GM18951 (cell line): ENCODE measurements around the gene EVC.

ENCODE experiments used
- POLR2A ChIP-seq: IDR thresholded peaks from 4 replicates; pipeline ENCODE4 v1.6.1; 2011; ENCODE audit warnings: mild to moderate bottlenecking; ENCODE audit not compliant: insufficient read length, insufficient read depth; ENCODE audit errors: extremely low read depth
- in situ Hi-C: fragments of 300-500 bp; cut with MboI; formaldehyde crosslinking; loops from one replicate; pipeline ENCODE4 v1.12.0; 2022; ENCODE audit warnings: low sequenced_read_pairs, mixed read lengths, inconsistent platforms; ENCODE audit not compliant: unreplicated experiment

The EVC gene

GRCh38 chr4:5760246-5760645, 49.2 kb downstream of the EVC start:
- no peak for TF ChIP-seq POLR2A
- in situ Hi-C loops: no loop called here

GRCh38 chr4:5760936-5761480, 50.0 kb downstream of the EVC start:
- TF ChIP-seq POLR2A: no peak
- in situ Hi-C loops: no loop called here

GRCh38 chr4:5770051-5770450, 59.0 kb downstream of the EVC start:
- in situ Hi-C loops: no loop called here
- TF ChIP-seq POLR2A: no peak

- TF ChIP-seq POLR2A: no peak
- in situ Hi-C loops: no loop called here
These were observed 61.7 kb downstream of the EVC start for GRCh38 chr4:5772528-5773270.

GRCh38 chr4:5773271-5773555, 62.2 kb downstream of the EVC start:
- TF ChIP-seq POLR2A: no peak
- in situ Hi-C loops: no loop called here

GRCh38 chr4:5774416-5775036, 63.5 kb downstream of the EVC start:
- in situ Hi-C loops: no loop called here

GRCh38 chr4:5776510-5776909, 65.5 kb downstream of the EVC start:
- no peak for TF ChIP-seq POLR2A
- in situ Hi-C loops: no loop called here

More at GRCh38 chr4:5774416-5775036, 63.5 kb downstream of the EVC start:
- TF ChIP-seq POLR2A: no peak

- no peak for TF ChIP-seq POLR2A
- in situ Hi-C loops: no loop called here
These were observed 70.0 kb downstream of the EVC start for GRCh38 chr4:5780831-5781480.

- in situ Hi-C loops: no loop called here
- TF ChIP-seq POLR2A: no peak
These were observed 70.7 kb downstream of the EVC start for GRCh38 chr4:5781691-5782090.

GRCh38 chr4:5782829-5783476, 72.0 kb downstream of the EVC start:
- TF ChIP-seq POLR2A: no peak
- in situ Hi-C loops: no loop called here

GRCh38 chr4:5783486-5783885, 72.5 kb downstream of the EVC start:
- in situ Hi-C loops: no loop called here
- no peak for TF ChIP-seq POLR2A

- no peak for TF ChIP-seq POLR2A
- in situ Hi-C loops: no loop called here
These were observed 73.0 kb downstream of the EVC start for GRCh38 chr4:5784021-5784420.

- TF ChIP-seq POLR2A: no peak
- in situ Hi-C loops: no loop called here
These were observed 74.1 kb downstream of the EVC start for GRCh38 chr4:5784960-5785611.
